Activated naive CD4-positive, alpha-beta T cell treated with Interleukin-2 at 50 U/mL for 16 hours (primary cell): ENCODE measurements around the gene RECK.
"Not testable (repeated sequence)": the region's sequence is repeated elsewhere in the genome, so short reads cannot be mapped to it uniquely, and the experiment has no call there.

Source experiments
- DNase-seq: peaks from one replicate; pipeline ENCODE4 v3.0.0-alpha.2; 2020

The RECK gene

GRCh38 chr9:36119476-36119875, 82.8 kb downstream of the RECK start:
- DNase-seq, result no peak

DNA sequence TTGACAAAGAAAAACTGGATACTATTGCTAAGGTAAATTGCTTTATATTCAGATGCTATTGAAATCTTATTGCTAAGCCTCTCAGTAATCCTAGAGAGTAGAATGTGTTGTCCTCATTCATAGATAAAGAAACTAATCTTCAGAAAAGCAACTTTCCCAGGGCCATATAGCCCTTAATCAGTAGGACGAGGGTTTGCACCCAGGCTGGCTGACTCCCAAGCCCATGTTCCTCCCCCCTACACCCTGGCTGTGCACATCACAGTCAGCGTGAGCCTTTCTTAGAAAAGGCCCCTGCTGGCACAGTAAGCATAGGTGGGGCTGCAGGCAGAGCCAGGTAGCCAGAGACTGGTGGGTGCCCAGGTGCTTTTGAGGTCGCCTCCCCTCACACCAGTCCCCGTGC, 84.0 kb downstream of the RECK start:
- no peak for DNase-seq

- DNase-seq, result no peak
Measured at GRCh38 chr9:36121971-36122370, 85.3 kb downstream of the RECK start.

DNA sequence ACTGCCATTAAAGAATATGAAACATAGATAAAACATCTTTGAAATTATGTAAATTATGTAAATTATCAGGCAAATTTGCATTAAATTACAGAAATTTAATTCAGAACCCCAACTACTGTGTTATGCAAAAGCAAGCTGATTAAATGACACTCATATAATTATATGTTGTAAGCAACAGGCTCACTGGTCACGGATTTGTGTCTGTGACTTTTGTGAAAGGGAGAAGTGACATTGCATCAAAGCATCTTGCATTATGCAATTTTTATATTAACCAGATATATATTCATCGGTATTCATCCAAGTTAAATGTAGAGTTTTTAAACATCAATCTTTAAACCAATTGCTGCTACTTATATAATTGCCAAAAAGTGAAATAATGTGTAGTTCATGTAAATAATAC, 86.8 kb downstream of the RECK start:
- DNase-seq, result no peak

GRCh38 chr9:36125062-36125855, 88.5 kb downstream of the RECK start:
- no peak for DNase-seq

DNA sequence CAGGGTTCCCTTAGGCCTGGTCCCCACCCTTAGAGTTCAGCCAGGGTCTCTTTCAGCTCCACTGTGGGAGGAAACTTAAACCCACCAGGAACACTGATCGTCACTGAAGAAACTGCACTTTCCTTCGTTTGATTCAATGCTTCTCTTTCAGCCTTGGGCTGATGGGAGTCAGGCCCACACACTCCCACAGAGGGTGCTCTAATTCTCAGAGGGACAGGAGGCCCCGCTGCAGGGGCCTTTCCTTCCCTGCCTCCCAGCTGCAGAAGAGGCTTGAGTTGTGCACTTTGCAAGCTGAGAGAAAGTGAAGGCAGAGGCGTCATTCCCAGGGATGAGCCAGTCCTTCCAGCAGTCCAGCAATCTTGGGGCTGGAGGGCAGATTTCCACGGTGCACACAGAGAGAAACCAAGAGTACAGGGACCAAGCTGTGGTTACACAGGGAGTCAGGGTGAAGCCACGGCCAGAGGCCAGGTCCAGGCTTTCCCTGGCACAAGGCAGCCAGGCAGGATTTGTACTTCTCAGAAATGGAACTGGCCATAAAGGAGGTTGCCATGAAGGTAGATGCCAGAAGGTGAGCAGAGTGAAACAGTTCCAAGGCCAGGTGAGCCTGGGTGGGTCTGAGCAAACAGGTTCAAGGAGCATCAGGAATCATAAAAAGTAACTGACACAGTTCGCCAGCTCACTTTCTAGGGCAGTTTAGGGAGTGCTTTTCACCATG, 89.5 kb downstream of the RECK start:
- DNase-seq, result no peak

DNA sequence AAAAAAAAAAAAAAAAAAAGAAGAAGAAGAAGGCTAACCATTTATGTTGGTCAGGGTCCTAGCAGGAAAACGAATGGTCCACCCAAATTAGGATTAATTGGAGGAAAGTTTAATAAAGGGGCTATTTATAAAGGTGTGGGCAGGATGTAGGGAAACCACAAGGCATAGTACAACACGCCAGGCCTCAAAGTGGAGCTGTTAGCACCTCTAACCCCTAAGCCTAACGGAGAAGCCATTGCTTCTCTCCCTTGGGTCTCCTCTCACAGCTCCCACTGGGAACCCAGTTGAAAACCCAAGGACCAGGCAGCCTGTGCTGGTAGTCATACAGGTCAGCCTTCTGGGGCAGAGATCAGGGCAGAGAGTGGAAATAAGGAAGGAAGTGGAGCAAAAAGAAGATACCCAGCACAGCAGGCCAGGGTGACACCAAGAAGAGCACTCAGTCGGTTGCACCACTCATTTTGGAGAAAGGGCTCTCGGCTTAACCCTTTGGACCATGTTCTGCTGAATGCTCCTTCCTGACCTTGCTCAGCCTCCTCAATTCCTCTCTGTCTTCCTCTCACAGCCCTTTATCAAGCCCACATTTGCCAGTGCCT, 91.0 kb downstream of the RECK start:
- no peak for DNase-seq

DNA sequence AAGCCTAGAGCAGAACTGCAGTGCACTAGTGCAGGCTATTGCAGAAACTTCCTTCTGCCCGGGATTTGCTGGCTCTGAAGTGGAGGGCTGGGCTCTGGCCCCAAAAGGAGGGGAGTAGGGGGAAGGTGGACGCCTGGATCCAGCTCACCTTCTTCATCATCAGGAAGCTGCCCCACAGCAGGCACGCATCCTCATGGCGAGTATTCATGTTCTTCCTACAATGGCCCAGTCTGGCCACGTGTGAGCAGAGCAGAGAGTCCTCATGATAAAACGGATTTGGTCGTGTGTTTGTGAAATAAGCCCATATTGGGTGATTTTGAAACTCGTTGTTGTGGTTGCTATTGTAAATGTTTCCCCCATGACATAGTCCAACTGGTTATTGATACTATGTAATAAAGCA, 91.6 kb downstream of the RECK start:
- no peak for DNase-seq

DNA sequence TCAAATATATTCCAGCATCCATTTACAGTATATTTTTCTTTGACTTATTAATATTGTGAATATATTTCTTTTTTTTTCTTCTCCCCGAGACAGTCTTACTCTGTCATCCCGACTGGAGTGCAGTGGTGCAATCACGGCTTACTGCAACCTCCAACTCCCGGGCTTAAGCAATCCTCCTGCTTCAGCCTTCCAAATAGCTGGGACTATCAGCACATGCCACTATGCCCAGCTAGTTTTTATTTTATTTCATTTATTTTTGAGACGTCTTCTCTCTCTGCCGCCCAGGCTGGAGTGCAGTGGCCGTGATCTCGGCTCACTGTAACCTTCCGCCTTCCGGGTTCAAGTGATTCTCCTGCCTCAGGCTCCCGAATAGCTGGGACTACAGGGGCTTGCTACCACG, 92.4 kb downstream of the RECK start:
- DNase-seq, result no peak

- not testable (repeated sequence) for DNase-seq
Measured at GRCh38 chr9:36131666-36132065, 95.0 kb downstream of the RECK start.

GRCh38 chr9:36132086-36132485, 95.4 kb downstream of the RECK start:
- DNase-seq, result no peak

DNA sequence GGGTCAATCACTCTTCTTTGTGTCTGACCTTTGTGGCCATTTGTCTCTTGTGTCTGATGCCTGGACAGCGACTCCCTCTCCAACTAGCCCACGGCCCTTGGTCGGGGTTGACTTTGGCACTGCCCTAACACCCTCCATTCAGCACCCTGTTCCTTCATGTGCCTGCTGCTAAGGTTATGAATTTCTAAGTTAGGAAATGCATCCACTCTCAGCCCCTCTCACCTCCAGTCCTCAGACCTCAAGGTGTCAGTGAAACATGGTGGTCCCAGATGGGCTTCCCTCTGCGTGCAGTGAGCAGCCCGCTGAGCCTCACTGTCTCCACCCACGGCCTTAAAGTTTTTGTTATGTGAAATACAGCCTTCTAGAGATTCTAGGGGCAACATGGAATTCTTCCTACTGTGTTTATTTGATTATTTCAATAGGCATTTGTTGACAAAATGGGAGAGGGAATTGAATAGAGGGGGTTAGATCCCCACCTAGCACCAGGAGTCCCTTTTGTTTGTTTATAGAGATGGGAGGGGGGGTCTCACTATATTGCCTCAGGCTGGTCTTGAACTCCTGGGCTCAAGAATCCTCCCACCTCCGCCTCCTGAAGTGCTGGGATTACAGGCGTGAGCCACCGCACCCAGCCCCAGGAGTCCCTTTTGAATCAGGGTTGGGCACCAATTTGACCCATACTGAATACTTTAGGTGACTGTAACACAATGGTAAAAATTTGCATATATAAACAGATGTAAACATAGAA, 98.2 kb downstream of the RECK start:
- DNase-seq, result no peak

DNA sequence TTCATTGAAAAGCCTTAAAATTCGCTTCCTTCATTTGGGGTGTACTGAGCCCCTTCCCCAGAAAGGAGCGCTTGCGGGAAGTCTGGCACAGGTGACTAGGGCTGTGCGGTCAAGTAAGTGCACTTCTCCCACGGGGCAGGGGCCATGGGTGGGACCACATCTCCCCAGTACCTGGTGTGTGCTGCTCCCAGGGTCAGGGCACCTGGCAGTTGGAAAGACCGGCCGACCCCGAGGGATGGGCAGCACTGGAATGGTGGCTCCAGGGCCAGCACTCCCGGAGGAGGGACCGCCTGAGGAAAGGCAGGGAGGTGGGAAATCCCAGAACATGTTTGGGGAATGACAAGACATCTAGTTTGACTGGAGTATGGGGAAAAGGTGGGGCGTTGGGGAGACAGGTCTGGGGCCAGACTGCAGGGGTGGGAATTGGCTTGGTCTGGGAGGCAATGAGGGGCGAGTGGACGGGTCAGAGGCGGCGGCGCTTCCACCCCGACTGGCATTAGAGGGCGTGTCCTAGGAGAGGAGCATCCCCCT, 99.1 kb downstream of the RECK start:
- DNase-seq, result no peak

DNA sequence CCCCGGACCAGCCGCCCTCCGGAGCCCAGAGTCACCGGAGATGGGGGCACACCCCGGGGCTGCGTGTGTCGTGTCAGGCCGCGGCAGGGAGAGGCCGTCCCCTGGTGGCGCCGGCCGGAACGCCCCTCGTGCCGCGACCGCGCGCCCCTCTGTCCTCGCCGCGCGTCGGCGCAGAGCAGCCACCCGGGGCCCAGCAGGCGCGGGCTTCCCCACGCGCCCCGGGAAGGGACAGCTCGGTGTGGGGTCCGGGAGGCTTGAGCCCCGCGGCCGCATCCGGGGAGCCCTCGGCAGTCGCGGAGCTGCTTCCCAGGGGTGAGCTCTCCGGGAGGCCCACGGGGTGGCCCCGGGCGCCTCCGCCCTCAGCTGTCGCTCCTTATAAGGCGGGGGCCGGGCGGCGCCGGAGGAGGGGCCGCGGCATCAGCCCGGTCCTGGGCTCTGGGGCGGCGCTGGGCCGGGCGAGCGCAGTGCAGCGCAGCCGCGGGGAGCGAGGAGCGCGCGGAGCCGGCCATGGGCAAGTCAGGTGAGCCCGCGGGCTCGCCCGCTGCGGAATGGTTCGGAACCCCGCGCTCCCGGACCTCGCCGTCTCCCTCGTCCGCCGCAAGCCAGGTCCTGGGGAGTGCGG, 99.7 kb downstream of the RECK start, which contains the start of gene GLIPR2:
Gene GLIPR2, plus strand, starts transcription at position 462 of the 622 bp plus-strand sequence. Its CDS starts 46 bp downstream, at position 508.
- peak; percentile 81 for DNase-seq

GRCh38 chr9:36136894-36137391, 100.2 kb downstream of the RECK start:
- no peak for DNase-seq

DNA sequence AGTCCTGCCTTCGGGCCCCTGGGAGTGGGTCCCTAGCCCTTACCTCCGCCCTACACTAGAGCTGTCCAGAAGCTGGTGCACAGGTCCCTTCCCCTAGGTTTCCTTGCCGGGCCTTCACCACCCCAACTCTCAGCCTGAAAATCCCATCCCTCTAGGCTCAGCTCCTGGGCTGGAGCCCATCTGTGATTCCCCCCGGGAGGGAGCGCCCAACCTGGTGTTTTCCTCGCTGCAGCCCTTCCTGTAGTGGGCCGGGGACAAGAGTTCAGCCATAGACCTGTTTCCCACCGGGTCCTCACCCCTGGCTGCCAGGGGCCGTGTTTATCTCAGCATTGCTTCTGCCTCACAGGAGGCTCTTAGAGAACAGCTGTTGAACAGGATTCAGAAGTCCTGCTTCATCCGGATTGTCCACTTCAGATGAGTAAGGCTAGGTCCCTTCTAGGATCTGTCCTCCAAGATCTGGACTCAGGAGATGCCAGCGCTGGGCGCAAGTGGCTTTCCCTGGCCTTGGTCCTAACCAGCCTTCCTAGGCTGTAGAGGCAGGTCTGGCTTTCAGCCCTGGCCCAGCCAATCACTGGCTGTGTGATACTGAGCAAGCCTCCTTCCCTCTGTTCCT, 100.8 kb downstream of the RECK start:
- DNase-seq, result no peak

GRCh38 chr9:36138496-36138895, 101.8 kb downstream of the RECK start:
- DNase-seq, result no peak

DNA sequence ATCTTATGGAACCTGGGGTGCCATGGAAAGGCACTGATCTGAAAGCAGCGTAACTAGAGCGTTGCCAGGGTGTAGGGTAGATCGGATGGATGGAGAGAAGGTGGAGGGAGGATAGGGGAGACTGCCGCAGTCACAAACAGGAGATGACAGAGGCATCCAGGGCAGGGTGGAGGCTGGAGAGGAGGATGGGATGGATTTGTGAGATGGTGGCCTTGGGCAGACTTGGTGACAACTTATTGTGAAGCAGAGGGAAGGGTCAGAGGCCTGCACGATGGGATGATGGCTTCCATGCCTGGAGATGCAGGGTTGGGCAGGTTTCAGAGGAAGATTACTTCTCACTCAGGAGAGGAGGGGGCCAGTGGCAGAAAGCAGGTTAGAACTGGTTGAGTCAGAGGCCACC, 102.2 kb downstream of the RECK start:
- DNase-seq, result no peak

GRCh38 chr9:36140086-36141084, 103.7 kb downstream of the RECK start:
- peak; percentile 20 for DNase-seq

- no peak for DNase-seq
Measured at GRCh38 chr9:36141288-36141687, 104.6 kb downstream of the RECK start.

- DNase-seq, result no peak
Measured at GRCh38 chr9:36141761-36142160, 105.0 kb downstream of the RECK start.
